ENCODE results near the gene MLYCD. TPM values are rescaled to one million over a fixed set of nuclear protein-coding genes. Genes with fewer than 3 reads are reported as not detected.

MLYCD gene
- total and polyA plus RNA-seq, 8 donors = 3.4 to 6.6 (median 4.1) TPM

GRCh38 chr16:83926726-83927397 lies 27.9 kb downstream of the MLYCD start:
- Histone ChIP-seq H3K36me3 (peaks cover 0 to 5% of the 10 kb centered on the region in 2 donors), H3K4me3 (no peak overlapping the region), H3K4me1 (no peaks in the 10 kb centered on the region), H3K27me3 (no peaks in the 10 kb centered on the region), H3K9me3 (no peaks in the 10 kb centered on the region), H3K27ac (peak overlapping the region; percentile 55 to 67)
- TF ChIP-seq CTCF (IDR thresholded peaks at IDR 0.05) = peak; percentile 94 to 96
- ATAC-seq (peak; percentile 97), DNase-seq (peak; percentile 46 to 96 (median 77))
- intact Hi-C loops (cut with DNase I) = no loop called here

GRCh38 chr16:83928341-83929055 lies 29.6 kb downstream of the MLYCD start:
- peak in 1 of 4 donors; percentile 30 for DNase-seq
- Histone ChIP-seq H3K4me1 (no peaks in the 10 kb centered on the region), H3K27me3 (no peaks in the 10 kb centered on the region), H3K9me3 (no peaks in the 10 kb centered on the region), H3K27ac (no peak overlapping the region), H3K4me3 (no peak overlapping the region), H3K36me3 (peaks cover 0 to 5% of the 10 kb centered on the region in 2 donors)
- ATAC-seq = no peak
- intact Hi-C loops (cut with DNase I) = no loop called here
- no peak for TF ChIP-seq CTCF (IDR thresholded peaks at IDR 0.05)

- Histone ChIP-seq H3K36me3 (no peaks in the 10 kb centered on the region), H3K27ac (no peak overlapping the region), H3K4me3 (no peak overlapping the region), H3K27me3 (no peaks in the 10 kb centered on the region), H3K9me3 (no peaks in the 10 kb centered on the region), H3K4me1 (no peaks in the 10 kb centered on the region)
- no peak for ATAC-seq
- intact Hi-C loops (cut with DNase I) = no loop called here
- peak in 1 of 4 donors; percentile 55 for DNase-seq
- TF ChIP-seq CTCF (IDR thresholded peaks at IDR 0.05) = no peak
These were observed 31.1 kb downstream of the MLYCD start for GRCh38 chr16:83929811-83930555.

- H3K27ac ChIP-seq = no peak overlapping the region
- intact Hi-C loops (cut with DNase I) = no loop called here
- no peaks in the 10 kb centered on the region for H3K9me3 ChIP-seq
- H3K36me3 ChIP-seq = no peaks in the 10 kb centered on the region
- peak in 1 of 4 donors; percentile 69 for DNase-seq
- no peak for TF ChIP-seq CTCF (IDR thresholded peaks at IDR 0.05)
- no peak for ATAC-seq
- H3K4me3 ChIP-seq = no peak overlapping the region
- no peaks in the 10 kb centered on the region for H3K27me3 ChIP-seq
- no peaks in the 10 kb centered on the region for H3K4me1 ChIP-seq
These were observed 32.0 kb downstream of the MLYCD start for GRCh38 chr16:83930730-83931500.

Measured in left lung (tissue), 10 donors.